NCI-H1436 (cell line): ENCODE results near the gene TACR1.
"Not testable (repeated sequence)": the region's sequence is repeated elsewhere in the genome, so short reads cannot be mapped to it uniquely, and the experiment has no call there.

Experiments used
- DNase-seq: peaks from one replicate; lab custom pipeline; 2025; lab: John Stamatoyannopoulos, UW

TACR1 gene

DNA sequence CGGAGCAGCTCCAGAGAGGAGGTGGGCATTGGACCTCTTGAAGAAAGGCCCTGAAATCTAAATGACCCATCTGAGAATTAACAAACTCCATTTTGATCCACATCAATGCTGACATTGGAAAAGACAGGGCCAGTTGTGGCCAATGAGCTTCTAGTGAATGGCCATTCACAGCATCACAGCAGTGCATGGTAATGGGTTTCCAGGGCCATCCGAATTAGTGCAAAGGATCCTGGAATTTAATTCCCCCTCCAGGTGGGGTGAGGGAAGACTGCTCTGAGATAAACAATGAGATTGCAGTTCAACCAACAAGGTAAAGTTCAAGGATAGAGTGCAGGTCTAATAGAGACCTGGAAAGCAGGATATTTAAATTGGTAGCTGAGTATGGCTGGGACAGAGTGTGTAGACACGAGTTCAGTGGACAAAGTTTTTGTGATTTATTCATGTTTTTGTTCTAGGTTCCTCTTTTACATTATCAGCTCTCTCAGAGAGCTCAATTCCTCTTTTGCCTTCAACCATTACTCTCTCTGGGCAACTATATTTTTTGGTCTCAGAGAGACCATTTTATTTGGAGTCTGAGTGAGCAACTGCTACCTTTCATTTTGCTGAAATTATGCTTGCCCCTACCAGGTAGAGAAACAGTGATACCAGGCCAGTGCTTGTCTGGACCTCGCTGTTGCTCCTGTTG, 5.0 kb downstream of the TACR1 start:
- no peak for DNase-seq

DNA sequence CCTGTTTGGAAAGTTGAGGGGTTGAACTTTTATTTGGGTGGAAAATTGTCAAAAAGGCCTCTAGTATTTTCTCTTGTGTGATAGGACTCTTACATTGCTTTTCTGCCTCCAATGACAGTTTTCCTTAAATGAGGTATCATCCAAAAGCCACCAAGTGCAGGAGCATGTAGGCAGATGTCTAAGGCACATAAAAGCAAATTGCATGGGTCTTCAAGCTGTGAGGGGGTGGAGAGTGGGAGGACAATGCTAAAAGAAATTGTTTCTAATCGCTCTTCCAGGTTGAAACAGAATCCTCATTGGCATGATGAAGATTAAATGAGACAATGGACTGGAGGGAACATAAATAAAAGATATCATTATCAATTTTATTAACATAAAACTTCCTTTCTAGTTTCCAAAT, 6.8 kb downstream of the TACR1 start:
- no peak for DNase-seq

DNA sequence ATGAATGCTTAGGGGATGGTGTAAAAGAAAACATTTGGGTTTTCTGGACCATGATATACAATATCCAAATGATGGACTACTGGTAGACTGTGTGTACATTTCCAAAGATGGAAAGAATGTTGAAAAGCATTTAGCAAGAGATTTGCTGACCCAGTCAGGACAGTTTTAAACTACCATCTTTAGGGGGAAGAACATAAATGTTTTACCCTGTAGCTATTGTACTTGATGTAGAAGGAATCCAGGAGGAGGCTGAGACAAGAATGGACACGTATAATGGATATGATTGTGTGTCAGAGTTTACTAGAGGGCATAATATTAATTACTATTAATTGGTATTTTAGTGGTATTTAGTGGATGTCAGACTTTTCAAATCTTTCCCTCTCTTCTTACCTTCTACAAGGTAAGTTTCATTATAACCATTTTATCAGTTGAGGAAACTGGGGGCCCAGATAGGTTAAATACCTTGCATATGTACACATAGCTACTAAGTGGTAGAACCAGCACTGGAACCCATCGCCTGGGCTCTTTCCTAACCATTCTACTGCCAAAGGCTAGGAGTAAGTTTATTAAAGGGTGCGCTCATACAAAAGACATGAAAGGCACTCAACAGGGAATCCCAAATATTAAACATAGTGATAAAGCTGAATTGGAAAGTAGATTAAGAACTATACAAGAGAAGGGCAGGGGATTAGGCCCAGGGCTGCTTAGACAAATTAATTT, 8.9 kb downstream of the TACR1 start:
- DNase-seq, result no peak

DNA sequence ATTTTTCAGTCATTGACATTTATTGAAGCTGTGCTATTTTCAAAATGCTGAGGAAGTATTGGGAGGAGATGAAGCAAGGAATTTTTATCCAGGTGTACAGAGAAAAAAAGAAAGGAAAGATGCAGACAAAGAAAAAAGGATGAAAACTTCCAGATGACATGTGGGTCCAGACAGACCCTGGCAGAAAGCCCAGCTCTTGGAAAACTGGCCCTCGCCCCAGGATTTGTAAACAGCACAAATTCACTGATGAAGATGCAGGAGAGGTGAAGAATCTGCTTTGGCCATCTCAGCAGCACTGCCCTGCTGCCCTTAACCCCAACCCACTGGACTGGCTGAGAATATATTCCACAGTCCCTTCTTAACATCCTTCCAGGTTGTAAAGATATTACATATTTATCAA, 12.5 kb downstream of the TACR1 start:
- DNase-seq, result no peak

DNA sequence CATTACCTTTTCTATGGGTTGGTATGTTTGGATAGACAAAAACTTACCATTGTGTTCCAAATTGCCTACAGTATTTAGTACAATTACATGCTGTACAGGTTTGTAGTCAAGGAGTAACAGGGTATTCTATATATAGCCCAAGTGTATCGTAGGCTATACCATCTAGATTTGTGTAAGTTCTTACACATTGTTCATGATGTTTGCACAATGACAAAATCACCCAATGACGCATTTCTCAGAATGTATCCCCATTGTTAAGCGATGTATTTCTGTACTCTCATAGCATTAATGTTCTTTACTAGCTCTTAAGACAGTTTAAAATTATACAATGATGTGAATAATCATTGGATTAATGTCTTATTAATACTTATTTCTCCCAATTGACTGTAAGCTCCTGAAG, 16.7 kb downstream of the TACR1 start:
- no peak for DNase-seq

DNA sequence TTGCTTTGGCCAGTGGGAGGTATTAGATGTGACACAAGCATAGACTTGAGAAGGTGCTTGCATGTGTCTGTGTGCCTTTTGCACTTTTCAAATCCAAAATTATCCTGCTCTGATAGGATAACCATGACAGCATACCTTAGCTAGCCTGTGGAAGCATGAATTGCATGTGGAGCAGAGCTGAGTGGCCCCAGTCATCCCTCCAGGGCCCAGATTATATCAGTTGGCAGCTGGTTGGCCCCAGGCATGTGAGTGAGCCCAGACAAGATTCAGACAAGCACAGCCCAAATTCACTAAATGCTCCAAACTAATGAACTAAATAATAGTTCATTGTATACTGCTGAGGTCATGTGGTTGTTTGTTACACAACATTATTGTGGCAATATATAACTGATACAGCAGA, 18.8 kb downstream of the TACR1 start:
- DNase-seq, result no peak

DNA sequence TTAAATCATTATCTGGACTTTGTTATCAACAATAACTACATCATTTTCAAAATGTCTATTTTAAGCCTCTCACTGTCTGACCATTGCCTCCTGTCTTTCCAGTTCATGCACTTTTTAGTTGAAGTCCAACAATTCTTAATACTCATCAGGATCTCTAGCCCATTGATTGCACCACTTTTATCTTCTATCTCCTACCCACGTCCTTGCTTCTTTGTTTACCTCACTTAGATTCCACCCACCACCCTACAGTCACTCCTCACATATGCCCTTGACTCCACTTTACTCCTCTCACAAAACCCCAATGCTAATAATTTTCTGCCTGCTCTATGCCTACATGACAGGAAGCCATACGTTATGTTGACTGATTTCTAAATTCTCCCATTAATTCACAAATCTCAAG, 21.9 kb downstream of the TACR1 start:
- no peak for DNase-seq

DNA sequence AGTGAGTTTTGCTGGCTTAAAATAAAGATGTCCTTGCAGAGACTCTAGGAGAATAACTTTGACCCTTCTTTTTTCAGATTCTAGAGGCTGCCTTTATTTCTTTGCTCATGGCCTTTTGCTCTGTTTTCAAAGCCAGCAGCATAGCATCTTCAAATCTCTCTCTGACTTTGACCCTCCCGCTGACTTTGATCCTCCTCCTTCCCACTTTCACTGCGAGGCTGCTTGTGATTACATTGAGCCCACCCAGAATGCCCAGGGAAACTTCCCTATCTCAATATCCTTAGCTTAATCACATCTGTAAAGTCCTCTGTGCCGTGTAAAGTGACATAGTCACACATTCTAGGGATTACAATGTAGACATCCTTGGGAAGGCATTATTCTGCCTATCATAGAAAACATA, 23.9 kb downstream of the TACR1 start:
- no peak for DNase-seq

DNA sequence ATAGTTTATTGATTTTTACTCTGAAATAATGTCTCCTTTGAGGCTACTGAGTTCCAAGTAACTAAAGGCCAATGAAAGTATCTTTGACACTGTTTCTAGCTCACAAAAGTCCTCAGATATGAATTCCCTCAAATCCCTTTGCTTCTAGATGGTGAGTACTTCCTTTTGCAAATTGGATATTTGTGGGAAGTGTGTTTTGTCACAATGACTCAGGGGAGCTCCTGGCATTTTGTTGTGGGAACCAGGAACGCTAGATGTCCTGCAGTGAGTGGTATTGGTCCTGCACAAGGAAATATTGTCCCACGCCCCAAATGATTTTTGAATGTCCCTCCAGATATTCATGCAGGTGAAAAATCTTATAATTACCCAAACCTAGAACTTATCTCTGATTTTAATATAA, 24.3 kb downstream of the TACR1 start:
- no peak for DNase-seq

DNA sequence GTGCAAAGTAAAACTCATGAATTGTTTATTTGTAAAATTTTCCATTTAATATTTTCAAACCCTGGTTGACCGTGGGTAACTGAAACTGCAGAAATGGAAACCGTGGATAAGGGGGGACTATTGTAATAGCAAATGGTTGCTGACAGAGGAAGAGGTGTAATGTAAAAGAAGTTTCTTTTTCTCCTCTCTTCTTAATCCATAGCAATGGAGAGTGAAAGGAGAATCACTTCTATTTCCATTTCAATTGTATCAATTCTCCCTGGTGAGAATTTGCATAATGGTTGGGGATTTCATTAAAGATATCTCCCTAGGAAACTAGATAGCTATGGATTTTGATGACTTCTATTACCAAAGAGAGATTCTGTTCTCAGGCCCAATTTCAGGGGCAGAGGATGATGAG, 24.8 kb downstream of the TACR1 start:
- no peak for DNase-seq

DNA sequence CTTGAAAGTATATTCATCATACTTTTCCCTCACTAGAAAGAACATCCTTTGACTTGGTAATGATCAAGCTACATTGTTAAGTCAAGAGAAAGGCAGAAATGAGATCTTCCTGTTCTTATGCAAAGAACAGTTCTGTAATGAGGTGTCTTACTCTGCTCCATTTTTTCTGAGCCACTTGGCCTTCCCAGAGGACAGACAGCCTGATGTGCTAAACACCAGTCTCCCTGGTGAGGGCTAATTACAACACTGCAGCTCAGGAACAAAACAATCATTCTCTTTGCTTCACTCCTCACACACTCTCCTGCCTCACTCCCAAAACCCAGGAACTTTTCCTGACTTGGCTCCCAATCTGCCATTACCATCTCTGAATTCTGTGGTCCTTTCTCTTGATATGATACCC, 25.6 kb downstream of the TACR1 start:
- DNase-seq, result no peak

DNA sequence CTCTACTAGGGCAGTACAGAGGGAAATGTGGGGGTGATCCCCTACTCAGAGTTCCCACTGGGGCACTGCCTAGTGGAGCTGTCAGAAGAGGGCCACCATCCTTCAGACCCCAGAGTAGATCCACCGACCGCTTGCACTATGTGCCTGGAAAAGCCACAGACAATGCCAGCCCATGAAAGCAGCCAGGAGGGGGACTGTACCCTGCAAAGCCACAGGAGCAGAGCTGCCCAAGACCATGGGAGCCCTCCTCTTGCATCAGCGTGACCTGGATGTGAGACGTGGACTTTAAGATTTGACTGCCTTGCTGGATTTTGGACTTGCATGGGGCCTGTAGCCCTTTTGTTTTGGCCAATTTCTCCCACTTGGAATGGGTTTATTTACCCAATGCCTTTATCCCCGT, 27.9 kb downstream of the TACR1 start:
- DNase-seq, result not testable (repeated sequence)

DNA sequence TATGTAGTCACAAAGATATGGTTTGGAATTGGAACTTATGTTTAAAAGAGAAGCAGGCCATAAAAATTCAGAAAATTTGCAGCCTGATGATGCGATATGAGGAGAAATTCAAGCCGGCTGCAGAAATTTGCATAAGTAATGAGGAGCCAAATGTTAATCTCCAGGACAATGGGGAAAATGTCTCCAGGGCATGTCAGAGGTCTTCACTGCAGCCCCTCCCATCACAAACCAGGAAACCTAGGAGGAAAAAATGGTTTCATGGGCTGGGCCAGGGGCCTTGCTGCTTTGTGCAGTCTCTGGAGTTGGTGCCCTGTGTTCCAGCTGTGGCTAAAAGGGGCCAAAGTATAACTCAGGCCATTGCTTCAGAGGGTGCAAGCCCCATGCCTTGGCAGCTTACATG, 28.4 kb downstream of the TACR1 start:
- no peak for DNase-seq

DNA sequence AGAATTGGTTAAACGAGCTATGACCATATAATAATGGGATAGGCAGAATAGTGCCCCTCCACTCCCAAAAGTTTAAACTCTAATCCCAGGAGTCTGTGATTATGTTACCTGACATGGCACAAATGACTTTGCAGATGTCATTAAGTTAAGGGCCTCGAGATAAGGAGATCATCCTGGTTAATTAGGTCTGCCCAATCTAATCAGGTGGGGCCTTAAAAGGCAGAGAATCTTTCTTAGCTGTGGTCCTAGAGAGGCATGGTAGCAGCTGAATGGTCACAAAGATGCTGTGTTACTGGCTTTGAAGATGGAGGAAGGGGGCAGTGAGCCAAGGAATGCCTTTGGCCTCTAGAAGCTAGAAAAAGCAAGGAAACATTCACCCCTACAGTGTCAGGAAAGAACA, 31.1 kb downstream of the TACR1 start:
- DNase-seq, result no peak

DNA sequence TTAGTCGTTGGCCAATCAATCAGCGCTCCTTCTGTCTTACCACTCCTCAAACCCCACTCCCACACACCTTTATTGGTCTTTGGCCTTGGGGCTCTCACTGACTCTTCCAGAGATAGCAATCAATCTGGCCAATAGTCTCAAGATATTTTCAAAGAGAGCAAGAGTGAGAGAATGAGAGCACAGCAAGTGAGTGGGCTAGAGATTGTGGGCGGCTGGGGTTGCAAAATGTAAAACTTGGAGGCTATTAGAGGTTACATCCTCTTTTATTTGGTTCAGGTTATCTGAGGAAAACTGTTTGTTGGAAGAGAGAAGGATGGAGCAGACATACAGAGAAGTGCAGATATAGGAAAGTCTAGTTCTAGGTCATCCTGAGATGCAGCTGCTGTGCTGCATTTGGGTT, 32.8 kb downstream of the TACR1 start:
- DNase-seq, result no peak

DNA sequence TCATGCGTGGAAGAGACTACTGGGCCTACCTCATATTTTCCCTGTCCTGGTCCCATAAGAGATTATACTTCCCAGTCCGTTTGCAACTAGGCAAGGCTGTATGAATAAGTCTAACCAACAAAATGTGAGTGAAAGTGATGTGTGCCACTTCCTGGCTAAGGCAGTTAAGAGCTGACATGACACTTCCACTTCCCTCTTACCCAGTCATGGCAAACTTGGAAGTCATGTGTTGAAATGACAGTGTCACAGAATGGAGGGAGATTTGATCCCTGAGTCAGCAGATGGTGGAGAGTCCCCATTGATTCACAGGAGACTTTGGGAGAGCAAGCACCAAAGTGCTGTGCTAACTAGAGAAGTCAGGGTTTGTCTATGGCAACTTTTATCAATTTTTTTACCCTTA, 36.4 kb downstream of the TACR1 start:
- no peak for DNase-seq

DNA sequence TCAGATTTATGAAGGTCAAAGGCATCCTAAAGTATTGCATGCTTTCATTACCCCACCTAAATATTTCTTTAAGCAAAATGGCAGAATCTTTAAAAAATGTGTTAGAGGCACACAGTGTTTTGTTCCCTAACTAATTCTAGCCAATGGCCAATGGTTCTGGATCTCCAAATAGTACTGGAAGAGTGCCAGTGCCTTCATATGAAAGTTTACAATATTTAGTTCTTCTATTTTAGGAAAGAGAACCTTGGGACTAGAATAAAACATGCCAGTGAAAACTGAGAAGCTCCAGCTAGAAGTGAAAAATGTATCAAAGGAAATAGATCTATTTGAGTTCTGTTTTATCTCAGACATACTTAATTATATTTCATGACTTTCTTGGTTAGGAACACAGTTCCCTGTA, 37.1 kb downstream of the TACR1 start:
- no peak for DNase-seq

DNA sequence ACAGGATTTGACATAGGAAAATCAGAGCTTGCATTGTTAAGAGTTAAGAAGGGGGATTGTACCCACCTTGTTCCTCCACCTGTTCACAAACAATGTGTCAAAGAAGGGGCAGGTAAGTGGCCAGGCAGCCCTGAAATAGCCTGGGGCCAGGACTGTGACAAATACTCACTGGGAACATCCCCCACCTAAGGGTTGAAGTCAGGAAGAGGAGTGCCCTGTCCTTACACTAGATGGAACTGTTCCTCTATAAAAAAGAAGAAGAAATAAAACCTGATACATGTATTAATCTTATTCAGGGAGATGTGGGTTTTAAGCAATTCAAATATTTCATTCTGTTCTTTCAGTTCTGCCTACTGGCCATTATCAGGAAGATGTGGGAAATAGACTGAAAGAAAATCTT, 41.9 kb downstream of the TACR1 start:
- DNase-seq, result no peak

DNA sequence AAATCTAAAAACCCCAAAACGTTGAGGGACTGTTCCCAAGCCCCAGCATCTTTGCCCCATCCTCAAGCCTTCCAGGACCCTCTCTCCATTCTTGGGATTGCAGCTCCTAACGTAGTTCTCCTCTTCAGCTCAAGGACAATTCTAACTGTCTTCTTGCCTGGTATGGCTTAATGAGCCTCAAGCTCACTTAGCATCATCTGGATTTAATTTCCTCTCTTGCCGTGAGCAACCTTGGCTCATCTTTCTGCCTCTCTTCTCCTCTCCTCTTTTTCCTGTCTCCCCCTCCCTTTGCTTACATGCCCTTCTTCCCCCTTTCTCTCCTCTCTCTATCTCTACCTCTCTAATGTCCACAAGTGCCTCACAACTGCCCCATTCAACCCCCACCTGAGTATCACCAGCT, 44.2 kb downstream of the TACR1 start:
- DNase-seq, result no peak

DNA sequence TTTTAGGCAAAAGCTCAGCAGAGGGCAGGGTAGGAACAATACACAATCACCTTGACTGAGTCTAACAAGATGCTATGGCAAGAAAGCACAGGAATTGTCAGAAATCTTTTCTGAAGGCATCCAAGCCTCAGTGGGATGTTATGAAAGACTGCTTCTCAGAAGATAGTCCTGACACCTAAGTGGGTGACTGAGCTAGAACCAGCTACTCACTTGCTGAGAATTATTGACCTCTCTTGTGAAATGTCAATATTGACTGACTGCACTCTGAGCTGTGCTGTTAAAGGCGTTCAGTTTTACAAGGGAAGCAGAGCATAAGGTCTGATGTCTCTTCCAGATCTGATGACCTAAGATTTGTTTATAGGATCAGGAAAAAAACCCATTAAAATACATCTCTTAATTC, 46.1 kb downstream of the TACR1 start:
- no peak for DNase-seq

DNA sequence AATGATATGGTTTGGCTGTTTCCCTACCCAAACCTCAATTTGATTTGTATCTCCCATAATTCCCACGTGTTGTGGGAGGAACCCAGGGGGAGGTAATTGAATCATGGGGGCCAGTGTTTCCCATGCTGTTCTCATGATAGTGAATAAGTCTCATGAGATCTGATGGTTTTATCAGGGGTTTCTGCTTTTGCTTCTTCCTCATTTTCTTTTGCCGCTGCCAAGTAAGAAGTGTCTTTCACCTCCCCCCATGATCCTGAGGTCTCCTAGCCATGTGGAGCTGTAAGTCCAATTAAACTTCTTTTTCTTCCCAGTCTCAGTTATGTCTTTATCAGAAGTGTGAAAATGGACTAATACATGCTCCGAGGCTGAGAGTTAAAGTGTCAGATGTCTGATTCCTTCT, 47.1 kb downstream of the TACR1 start:
- not testable (repeated sequence) for DNase-seq

DNA sequence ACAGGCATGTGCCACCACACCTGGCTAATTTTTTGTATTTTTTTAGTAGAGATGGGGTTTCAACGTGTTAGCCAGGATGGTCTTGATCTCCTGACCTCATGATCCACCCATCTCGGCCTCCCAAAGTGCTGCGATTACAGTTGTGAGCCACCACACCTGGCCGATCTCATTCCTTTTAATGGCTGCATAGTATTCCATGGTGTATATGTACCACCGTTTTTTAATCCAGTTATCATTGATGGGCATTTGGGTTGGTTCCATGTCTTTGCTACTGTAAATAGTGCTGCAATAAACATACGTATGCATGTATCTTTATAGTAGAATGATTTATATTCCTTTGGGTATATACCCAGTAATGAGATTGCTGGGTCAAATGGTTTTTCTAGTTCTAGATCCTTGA, 51.4 kb downstream of the TACR1 start:
- DNase-seq, result not testable (repeated sequence)

DNA sequence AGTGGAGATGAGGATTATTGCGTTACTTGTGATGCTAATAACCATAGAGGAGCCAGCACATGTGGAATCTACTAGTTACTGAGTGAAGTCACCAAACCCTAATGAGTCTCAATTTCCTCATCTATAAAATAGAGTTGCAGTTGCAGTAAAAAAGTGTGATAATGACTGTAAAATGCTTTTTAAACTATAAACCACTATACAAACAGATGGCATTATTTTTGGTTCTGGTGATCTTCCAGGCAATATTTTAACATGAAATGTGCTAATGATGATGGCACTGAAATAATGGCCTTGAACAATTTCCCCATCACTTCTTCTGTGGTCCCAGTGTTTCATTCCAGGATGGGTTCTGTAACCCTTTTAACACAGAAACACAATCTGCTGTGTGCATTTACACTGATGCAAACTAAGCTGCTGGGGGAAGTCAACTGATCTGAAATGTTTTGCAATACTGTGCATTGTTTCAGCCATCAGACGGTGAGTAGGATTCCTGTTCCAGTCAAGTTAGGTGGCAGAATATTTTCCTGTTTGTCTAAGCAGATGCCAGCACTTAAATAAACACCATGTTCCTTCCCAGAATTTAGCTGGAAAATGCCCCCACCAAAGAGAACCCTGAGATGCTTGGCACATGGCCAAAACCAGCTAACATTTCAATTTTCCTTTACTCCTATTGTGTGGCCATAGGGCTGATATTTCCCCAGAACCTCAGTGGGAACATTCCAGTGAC, 52.6 kb downstream of the TACR1 start:
- no peak for DNase-seq
